ENCODE results near the gene AKR1B1. TPM values are rescaled to one million over a fixed set of nuclear protein-coding genes. Genes with fewer than 3 reads are reported as not detected.

The AKR1B1 gene
- total RNA-seq, 2 experiments from 2014 or later, result 60.6 to 65.5 TPM

GRCh38 chr7:134473861-134474291, 15.0 kb upstream of the AKR1B1 start:
- Histone ChIP-seq H3K4me1 (ENCODE audit: insufficient read depth, low read length) (no peaks in the 10 kb centered on the region), H3K36me3 (ENCODE audit: insufficient read depth, low read length) (no peaks in the 10 kb centered on the region), H3K27me3 (ENCODE audit: control insufficient read depth in 1 of 2, insufficient read depth in 2 of 2, low read length in 2 of 2) (peaks cover 0 to 2% of the 10 kb centered on the region in 2 experiments), H3K9me3 (ENCODE audit: control insufficient read depth in 1 of 2, insufficient read depth in 1 of 2, low read length in 2 of 2) (no peaks in the 10 kb centered on the region), H3K27ac (ENCODE audit: low read depth in 1 of 2, low read length in 2 of 2) (no peak overlapping the region), H3K4me3 (ENCODE audit: low read length) (no peak overlapping the region)
- DNase-seq (no peak), ATAC-seq (ENCODE audit: poor library complexity) (no peak)
- no peaks in the 10 kb centered on the region for H3K4me1 Mint-ChIP-seq (ENCODE audit: low read depth)
- peaks cover 6% of the 10 kb centered on the region for H3K27me3 Mint-ChIP-seq
- no peaks in the 10 kb centered on the region for H3K36me3 Mint-ChIP-seq (ENCODE audit: low read depth)
- CTCF ChIA-PET, result no interaction called here
- no peak overlapping the region for H3K27ac Mint-ChIP-seq
- no peaks in the 10 kb centered on the region for H3K9me3 Mint-ChIP-seq
- no peak for TF ChIP-seq CTCF (IDR thresholded peaks at IDR 0.05)
- H3K4me3 Mint-ChIP-seq, result no peak overlapping the region
- POLR2A ChIA-PET, result no interaction called here
- intact Hi-C loops (cut with DNase I, micrococcal nuclease), result no loop called here

- intact Hi-C loops (cut with DNase I, micrococcal nuclease), result no loop called here
- DNase-seq (no peak), ATAC-seq (ENCODE audit: poor library complexity) (no peak)
- Histone ChIP-seq H3K27ac (ENCODE audit: low read depth in 1 of 2, low read length in 2 of 2) (no peak overlapping the region), H3K36me3 (ENCODE audit: insufficient read depth, low read length) (no peaks in the 10 kb centered on the region), H3K4me1 (ENCODE audit: insufficient read depth, low read length) (no peaks in the 10 kb centered on the region), H3K4me3 (ENCODE audit: low read length) (no peak overlapping the region), H3K27me3 (ENCODE audit: control insufficient read depth in 1 of 2, insufficient read depth in 2 of 2, low read length in 2 of 2) (peaks cover 0 to 2% of the 10 kb centered on the region in 2 experiments), H3K9me3 (ENCODE audit: control insufficient read depth in 1 of 2, insufficient read depth in 1 of 2, low read length in 2 of 2) (no peaks in the 10 kb centered on the region)
- Mint-ChIP-seq H3K27ac (no peak overlapping the region), H3K27me3 (peaks cover 6% of the 10 kb centered on the region), H3K36me3 (ENCODE audit: low read depth) (no peaks in the 10 kb centered on the region), H3K9me3 (no peaks in the 10 kb centered on the region), H3K4me1 (ENCODE audit: low read depth) (no peaks in the 10 kb centered on the region), H3K4me3 (no peak overlapping the region)
- no peak for TF ChIP-seq CTCF (IDR thresholded peaks at IDR 0.05)
- ChIA-PET CTCF (no interaction called here), POLR2A (no interaction called here)
Observed at GRCh38 chr7:134472572-134473244, 13.8 kb upstream of the AKR1B1 start.

- ChIA-PET CTCF (no interaction called here), POLR2A (no interaction called here)
- peaks cover 0 to 2% of the 10 kb centered on the region in 2 experiments for H3K27me3 ChIP-seq (ENCODE audit: control insufficient read depth in 1 of 2, insufficient read depth in 2 of 2, low read length in 2 of 2)
- H3K4me1 ChIP-seq (ENCODE audit: insufficient read depth, low read length), result no peaks in the 10 kb centered on the region
- no peak for TF ChIP-seq CTCF (IDR thresholded peaks at IDR 0.05)
- intact Hi-C loops (cut with DNase I, micrococcal nuclease), result no loop called here
- DNase-seq (no peak), ATAC-seq (ENCODE audit: poor library complexity) (no peak)
- no peak overlapping the region for H3K27ac Mint-ChIP-seq
- H3K9me3 Mint-ChIP-seq, result no peaks in the 10 kb centered on the region
- no peaks in the 10 kb centered on the region for H3K9me3 ChIP-seq (ENCODE audit: control insufficient read depth in 1 of 2, insufficient read depth in 1 of 2, low read length in 2 of 2)
- no peaks in the 10 kb centered on the region for H3K36me3 ChIP-seq (ENCODE audit: insufficient read depth, low read length)
- no peak overlapping the region for H3K4me3 ChIP-seq (ENCODE audit: low read length)
- H3K36me3 Mint-ChIP-seq (ENCODE audit: low read depth), result no peaks in the 10 kb centered on the region
- H3K4me1 Mint-ChIP-seq (ENCODE audit: low read depth), result no peaks in the 10 kb centered on the region
- H3K27ac ChIP-seq (ENCODE audit: low read depth in 1 of 2, low read length in 2 of 2), result no peak overlapping the region
- no peak overlapping the region for H3K4me3 Mint-ChIP-seq
- peaks cover 6% of the 10 kb centered on the region for H3K27me3 Mint-ChIP-seq
Observed at GRCh38 chr7:134470864-134471263, 12.0 kb upstream of the AKR1B1 start.
